AG09319 (cell line): ENCODE data around the gene RECQL5.
A peak's percentile ranks its signal among the peaks of the same experiment; 100 is the strongest.

ENCODE experiments used
- DNase-seq: peaks from one replicate; pipeline ENCODE4 v3.0.0-alpha.2; 2010; ENCODE audit warnings: low read depth; ENCODE audit errors: extremely low read depth
- CTCF ChIP-seq: IDR thresholded peaks from 2 replicates; pipeline ENCODE4 v1.5.1; 2011; ENCODE audit warnings: low read depth, mild to moderate bottlenecking, inconsistent platforms, low read length, moderate library complexity

The RECQL5 gene

GRCh38 chr17:75664099-75664549 is 2.8 kb downstream of the RECQL5 start:
- TF ChIP-seq CTCF, result no peak
- DNase-seq, result no peak

GRCh38 chr17:75662511-75662910 is 4.4 kb downstream of the RECQL5 start:
- no peak for DNase-seq
- no peak for TF ChIP-seq CTCF

DNA sequence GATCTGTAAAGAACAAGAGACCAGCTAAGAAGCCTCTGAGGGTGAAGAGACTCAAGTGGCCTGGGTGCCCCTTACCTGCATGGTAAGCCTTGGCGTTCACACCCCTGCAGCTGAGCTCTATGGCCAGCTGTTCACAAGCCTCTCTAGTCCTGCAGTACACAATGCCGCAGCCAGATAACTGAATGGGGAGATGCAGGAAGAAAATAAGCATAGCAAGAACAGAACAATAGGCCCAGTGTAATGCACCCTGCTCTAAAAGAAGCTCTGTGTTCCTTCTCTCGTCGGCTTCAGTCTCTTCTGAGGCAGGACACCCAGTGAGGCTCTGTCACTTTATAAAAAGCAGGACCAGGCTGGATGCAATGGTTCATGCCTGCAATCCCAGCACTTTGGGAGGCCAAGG is 5.4 kb downstream of the RECQL5 start:
- no peak for DNase-seq
- no peak for TF ChIP-seq CTCF

DNA sequence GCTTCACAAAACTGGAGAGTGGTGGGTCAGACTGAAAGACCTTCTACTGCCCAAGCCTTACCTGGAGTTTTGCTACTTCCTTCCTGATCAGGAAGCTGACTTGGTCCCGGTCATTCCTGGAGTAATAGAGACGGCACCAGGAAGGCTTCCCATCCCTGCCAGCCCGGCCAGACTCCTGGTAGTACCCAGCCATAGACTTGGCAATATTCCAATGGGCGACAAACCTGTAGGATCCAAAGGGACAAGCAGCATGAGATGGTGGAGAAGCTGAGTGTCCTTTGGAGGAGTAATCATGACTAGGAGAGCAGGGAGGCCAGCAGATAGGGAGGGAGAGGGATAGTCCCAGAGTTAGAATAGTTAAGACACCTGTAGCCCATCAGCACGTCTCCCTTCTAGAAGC is 8.7 kb downstream of the RECQL5 start:
- TF ChIP-seq CTCF, result no peak
- no peak for DNase-seq

GRCh38 chr17:75654176-75654575 is 12.8 kb downstream of the RECQL5 start:
- peak; percentile 11 for TF ChIP-seq CTCF
- DNase-seq, result no peak

GRCh38 chr17:75652934-75653549 is 13.9 kb downstream of the RECQL5 start:
- peak; percentile 77 for TF ChIP-seq CTCF
- DNase-seq, result no peak

- DNase-seq, result no peak
- TF ChIP-seq CTCF, result no peak
Measured at GRCh38 chr17:75652341-75652740, 14.6 kb downstream of the RECQL5 start.
